DMS 273 (cell line): ENCODE data around the gene ZNF813.
"Not testable (repeated sequence)": the region's sequence is repeated elsewhere in the genome, so short reads cannot be mapped to it uniquely, and the experiment has no call there.

Source experiments
- DNase-seq: peaks from one replicate; lab custom pipeline; 2025; ENCODE audit not compliant: unreplicated experiment; lab: John Stamatoyannopoulos, UW

ZNF813 gene

DNA sequence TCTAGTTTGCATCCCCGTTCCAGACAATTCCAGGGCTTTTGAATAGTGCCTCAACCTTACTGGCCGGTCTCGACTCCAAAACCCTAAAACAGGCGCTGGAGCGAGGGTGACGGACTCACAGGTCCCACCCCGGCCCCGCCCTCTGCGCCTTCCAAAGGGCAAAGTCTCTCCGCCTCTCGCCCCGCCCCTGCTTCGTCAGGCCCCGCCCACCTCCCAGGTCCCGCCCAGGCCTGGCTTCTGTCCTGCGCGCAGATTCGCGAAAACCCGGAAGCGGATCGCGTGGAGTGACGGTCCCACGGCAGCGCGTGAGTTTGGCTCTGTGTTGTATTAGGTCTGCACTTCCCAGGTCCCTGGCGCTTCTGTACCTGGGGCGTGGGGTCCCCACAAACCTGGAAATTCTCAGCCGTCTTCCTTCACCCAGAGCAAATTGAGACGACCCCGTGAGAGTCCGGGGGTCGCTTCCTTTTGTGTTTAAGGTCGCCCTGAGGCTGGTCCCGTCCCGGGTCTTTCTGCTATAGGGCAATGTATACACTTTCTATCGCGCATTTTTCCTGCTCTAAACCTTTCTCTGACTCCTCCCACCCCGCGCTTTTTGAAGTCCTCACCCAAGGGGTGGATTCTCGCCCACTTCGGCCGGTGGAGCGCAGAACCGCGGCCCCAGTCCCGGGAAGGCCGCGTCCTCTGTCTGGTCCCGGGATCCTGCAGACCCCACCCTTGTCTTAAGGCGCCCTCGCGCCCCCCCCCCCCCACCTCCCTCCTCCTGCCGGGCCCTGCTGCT, at the start of gene ZNF813:
Gene ZNF813, plus strand, starts transcription at position 249 of the 778 bp plus-strand sequence. CDS start 16,090 bp downstream, outside the sequence.
- peak; percentile 94 for DNase-seq

DNA sequence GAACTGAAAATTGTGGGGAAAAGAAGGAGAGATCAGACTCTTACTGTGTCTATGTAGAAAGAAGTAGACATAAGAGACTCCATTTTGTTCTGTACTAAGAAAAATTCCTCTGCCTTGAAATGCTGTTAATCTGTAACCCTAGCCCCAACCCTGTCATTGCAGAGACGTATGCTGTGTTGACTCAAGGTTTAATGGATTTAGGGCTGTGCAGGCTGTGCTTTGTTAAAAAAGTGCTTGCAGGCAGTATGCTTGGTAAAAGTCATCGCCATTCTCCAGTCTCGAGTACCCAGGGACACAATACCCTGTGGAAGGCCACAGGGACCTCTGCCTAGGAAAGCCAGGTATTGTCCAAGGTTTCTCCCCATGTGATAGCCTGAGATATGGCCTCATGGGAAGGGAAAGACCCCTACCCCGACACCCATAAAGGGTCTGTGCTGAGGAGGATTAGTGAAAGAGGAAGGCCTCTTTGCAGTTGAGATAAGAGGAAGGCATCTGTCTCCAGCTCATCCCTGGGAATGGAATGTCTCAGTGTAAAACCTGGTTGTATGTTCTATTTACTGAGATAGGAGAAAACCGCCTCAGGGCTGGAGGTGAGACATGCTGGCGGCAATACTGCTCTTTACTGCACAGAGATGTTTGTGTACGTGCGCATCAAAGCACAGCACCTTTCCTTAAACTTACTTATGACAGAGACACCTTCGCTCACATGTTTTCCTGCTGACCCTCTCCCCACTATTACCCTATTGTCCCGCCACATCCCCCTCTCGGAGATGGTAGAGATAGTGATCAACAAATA, 46.8 kb upstream of the ZNF813 start:
- DNase-seq = not testable (repeated sequence)

- DNase-seq = no peak
Measured at GRCh38 chr19:53422551-53422950, 45.0 kb upstream of the ZNF813 start.

GRCh38 chr19:53423074-53423473, 44.5 kb upstream of the ZNF813 start:
- not testable (repeated sequence) for DNase-seq

GRCh38 chr19:53423680-53424079, 43.9 kb upstream of the ZNF813 start:
- peak; percentile 23 for DNase-seq

DNA sequence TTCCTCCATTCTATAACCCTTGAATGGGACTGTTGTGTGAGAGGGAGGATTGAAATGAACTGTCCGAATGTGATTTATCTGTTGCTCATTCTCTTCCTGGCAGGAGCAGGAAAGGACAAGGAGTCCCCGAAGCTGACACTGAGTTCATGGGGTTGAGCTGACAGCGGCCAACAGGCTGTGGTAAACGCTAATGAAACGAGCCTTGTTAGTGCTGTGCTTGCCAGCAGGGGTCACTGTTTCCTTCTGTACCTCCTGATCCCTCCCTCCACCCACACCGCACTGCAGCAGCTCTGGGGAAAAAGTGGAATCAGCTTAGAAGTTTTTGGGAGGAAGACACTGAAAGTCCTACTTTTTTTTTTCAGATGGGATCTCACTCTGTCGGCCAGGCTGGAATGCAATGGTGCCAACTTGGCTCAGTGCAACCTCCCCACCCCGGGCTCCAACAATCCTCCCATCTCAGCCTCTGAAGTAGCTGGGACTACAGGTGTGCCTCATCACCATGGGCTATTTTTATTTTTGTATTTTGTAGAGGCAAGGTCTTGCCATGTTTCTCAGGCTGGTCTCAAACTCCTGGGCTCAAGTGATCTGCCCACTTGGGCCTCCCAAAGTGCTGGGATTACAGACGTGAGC, 42.5 kb upstream of the ZNF813 start:
- peak; percentile 70 for DNase-seq

DNA sequence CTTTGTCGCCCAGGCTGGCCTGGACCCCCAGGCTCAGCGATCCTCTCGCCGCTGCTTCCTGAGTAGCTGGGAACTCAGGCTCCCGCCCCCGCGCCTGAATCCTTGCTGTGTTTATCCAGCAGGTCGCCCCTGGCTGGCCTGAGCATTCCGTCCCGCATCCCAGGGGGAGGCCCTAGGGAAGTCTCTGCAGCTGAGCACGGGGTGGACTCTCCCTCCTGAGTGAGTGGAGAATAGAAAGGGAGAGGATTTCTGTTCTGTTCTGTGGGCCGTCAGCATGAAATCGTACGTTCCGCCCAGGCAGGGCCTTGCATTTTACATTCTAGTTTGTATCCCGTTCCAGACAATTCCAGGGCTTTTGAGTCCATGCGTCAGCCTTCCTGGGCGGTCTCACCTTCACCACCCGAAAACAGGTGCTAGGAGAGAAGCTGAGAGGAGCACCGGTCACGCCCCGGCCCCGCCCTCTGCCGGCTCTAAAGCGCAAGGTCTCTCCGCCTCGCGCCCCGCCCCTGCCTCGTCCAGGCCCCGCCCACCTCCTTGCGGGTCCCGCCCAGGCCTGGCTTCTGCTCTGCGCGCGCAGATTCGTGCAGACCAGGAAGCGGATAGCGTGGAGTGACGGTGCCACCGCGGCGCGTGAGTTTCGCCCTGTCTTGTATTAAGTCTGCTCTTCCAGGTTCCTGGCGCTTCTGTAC, 36.0 kb upstream of the ZNF813 start, which contains the start of gene ZNF761:
Gene ZNF761, plus strand, starts transcription at position 586 of the 689 bp plus-strand sequence. CDS start 15,285 bp downstream, outside the sequence.
- DNase-seq = peak; percentile 96

- peak; percentile 51 for DNase-seq
Measured at GRCh38 chr19:53432088-53432661, 35.4 kb upstream of the ZNF813 start.

GRCh38 chr19:53443809-53444208, 23.7 kb upstream of the ZNF813 start:
- DNase-seq = not testable (repeated sequence)

DNA sequence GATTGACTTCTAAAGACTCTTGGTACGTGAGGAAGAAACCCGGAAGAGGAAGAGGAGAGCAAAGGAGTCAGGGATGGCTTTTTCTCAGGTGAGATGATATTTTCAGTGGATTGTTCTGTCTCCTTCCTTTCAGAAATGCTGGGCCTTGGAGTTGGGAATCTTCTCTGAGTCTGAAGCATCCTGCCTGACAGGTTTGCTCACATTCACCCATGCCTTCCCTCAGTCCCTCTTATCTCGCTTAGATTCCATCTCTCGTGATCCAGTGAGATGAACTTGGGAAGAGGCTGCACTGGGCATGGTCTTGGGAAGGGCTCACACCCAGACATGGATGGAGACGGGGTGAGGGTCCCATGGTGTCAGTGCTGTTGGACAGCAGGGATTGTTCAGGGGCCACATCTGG, 20.3 kb upstream of the ZNF813 start:
- not testable (repeated sequence) for DNase-seq

DNA sequence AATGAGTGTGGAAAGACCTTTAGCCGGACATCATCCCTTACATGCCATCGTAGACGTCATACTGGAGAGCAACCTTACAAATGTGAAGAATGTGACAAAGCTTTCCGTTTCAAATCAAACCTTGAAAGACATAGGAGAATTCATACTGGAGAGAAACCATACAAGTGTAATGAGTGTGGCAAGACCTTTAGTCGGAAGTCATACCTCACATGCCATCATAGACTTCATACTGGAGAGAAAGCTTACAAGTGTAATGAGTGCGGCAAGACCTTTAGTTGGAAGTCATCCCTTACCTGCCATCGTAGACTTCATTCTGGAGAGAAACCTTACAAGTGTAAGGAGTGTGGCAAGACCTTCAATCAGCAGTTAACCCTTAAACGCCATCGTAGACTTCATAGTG, 11.7 kb upstream of the ZNF813 start:
- no peak for DNase-seq

DNA sequence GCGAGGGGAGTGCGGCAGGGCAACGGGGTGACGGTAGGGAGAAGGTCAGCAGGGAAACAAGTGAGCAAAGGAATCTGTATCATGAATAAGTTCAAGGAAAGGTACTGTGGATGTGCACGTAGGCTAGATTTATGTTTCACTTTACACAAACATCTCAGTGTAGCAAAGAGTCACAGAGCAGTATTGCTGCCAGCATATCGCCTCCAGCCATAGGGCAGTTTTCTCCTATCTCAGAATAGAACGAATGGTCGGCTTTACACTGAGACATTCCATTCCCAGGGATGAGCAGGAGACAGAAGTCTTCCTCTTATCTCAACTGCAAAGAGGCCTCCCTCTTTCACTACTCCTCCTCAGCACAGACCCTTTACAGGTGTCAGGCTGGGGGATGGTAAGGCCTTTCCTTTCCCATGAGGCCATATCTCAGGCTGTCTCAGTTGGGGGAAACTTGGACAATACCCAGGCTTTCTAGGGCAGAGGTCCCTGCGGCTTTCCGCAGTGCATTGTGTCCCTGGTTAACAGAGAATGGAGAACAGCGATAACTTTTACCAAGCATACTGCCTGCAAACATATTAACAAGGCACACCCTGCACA, 7.3 kb upstream of the ZNF813 start:
- not testable (repeated sequence) for DNase-seq

DNA sequence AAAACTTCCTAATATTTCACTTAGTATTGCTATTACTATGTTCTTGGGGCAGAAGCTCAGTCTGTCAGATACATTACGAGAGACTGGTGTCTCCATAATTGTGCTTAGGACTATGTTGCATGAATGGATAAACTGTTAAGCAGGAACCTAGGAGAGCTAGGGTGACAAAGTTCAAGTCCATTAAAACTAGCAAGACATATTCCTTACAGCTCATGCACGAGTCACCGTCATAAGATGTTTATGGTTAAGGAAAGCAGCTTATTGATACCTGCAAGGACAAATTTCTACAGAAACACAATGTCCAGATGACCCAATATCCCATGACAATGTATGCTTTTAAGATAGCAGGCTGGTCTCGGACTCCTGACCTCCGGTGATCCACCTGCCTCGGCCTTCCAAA, 5.7 kb upstream of the ZNF813 start:
- DNase-seq = no peak

GRCh38 chr19:53462861-53463260, 4.7 kb upstream of the ZNF813 start:
- DNase-seq = no peak

DNA sequence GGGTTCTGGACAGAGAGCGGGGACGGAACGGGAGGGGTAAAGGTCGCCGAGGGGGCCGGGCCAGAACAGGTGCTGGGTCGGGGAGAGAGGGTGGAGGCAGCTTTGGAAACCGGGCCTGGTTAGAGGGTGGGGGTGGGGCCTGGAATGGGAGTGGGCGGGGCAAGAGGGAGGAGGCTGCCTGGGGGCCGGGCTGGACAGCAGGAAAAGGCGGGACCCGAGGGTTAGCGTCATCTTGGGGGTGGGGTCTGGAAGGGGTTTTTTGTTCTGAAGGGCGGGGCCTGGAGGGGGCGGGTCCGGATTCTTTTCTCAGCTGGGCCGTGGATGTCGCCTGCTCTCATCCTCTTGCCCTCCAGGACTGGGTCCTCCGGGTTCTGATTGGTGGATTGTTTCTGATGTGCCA, 4.3 kb upstream of the ZNF813 start:
- DNase-seq = peak; percentile 12

GRCh38 chr19:53466726-53467484, 628 bp upstream of the ZNF813 start:
- peak; percentile 58 for DNase-seq

- not testable (repeated sequence) for DNase-seq
Measured at GRCh38 chr19:53468628-53469027, 1.1 kb downstream of the ZNF813 start.

DNA sequence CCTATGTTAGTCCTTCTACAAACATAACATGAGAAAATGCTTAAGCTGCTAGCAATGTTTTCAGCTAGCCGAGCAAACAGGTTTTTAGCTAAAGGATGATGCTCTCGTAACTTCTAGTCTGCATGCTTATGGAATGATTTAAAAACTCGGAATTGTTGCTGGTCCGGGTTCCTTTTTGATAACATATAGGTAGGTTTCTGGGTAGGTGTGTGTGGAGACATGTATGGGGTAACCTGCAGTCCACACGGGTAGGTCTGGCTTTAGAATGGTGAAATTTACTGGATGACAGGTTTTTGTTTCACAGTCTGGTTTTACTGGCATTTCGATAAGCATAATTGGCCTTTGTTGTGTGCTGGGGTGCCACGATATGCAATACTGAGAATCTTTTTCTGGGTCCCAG, 4.4 kb downstream of the ZNF813 start:
- no peak for DNase-seq

DNA sequence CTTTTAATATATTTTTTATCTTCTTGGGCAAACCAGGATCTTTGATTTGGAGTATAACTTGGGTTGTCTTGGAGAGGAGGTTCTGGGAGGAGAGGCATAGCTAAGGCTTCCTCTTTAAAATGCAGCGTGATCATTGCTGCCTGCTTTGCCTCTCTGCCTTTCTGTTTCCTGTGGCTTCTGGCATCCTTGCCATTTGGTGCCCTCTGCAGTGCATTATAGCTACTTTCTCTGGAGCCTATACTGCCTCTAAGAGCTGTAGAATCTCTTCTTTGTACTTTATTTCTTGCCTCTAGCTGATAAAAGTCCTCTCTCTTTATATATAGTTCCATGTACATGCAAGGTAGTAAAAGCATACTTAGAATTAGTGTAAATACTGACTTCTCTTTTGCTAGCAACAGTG, 7.3 kb downstream of the ZNF813 start:
- DNase-seq = not testable (repeated sequence)
